Ascending aorta (tissue), 2 donors: ENCODE measurements around the gene GABBR1. TPM values are rescaled to one million over a fixed set of nuclear protein-coding genes. Genes with fewer than 3 reads are reported as not detected.

Experiments used
- DNase-seq, 2 donors: peaks; one replicate each; pipeline ENCODE4 v3.0.0-alpha.2; 2019; ENCODE audit warnings: low spot score in 2 of 2
- H3K27ac ChIP-seq, 2 donors: fragments of 200-600 bp; sonication (generic); one replicate each; pipeline ENCODE4 v1.5.1; 2016 to 2017; ENCODE audit warnings: mild to moderate bottlenecking in 1 of 2
- H3K27me3 ChIP-seq: fragments of 200-600 bp; sonication (generic); one replicate; pipeline ENCODE4 v1.5.1; 2017
- H3K36me3 ChIP-seq, 2 donors: fragments of 200-600 bp; sonication (generic); one replicate each; pipeline ENCODE4 v1.5.1; 2016
- H3K4me1 ChIP-seq, 2 donors: fragments of 200-600 bp; sonication (generic); one replicate each; pipeline ENCODE4 v1.5.1; 2016 to 2017; ENCODE audit warnings: mild to moderate bottlenecking in 1 of 2
- H3K4me3 ChIP-seq, 2 donors: fragments of 200-600 bp; sonication (generic); one replicate each; pipeline ENCODE4 v1.5.1; 2016 to 2017; ENCODE audit warnings: mild to moderate bottlenecking in 1 of 2
- H3K9me3 ChIP-seq, 2 donors: fragments of 200-600 bp; sonication (generic); one replicate each; pipeline ENCODE4 v1.5.1; 2016
- CTCF ChIP-seq, 3 experiments: fragments of 200-600 bp in 2 of 3; fragments of 450-650 bp in 1 of 3; sonication (generic) in 2 of 3; IDR thresholded peaks; one replicate each; pipeline ENCODE4 v1.5.1; 2016 to 2019; ENCODE audit warnings: antibody characterized with exemption in 3 of 3, mild to moderate bottlenecking in 1 of 3, moderate library complexity in 1 of 3
- intact Hi-C: fragments of 100-400 bp; cut with DNase I; formaldehyde crosslinking; loops from one replicate; pipeline ENCODE4 v1.15.1; 2023
- total RNA-seq: library from RNA; depleted of rRNA; stranded (reverse); fragments of >200 nt; gene quantifications from one replicate; pipeline ENCODE4 v1.1.0, GENCODE V29; 2016

GABBR1 gene
- total RNA-seq, 1 donor from 2014 or later, result 166 TPM

DNA sequence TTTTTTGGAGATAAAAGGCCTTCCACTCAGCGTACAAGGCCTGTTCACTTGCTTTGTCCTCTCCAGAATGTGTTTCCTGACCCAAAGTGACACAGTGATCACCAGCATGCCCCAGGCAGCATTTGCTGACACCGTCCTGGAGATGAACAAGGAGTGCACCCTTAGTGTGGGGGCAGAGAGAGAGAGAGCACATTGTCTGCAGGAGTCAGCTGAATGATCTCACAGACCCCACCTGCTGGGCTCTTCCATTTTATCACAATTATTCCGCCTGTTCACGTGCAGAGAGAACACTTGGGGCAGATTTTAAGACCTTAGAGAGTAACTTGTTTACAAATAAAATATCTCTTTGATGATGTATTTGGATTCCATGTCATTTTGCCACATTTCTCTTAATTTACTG, 122.8 kb downstream of the GABBR1 start:
- intact Hi-C loops, result no loop called here
- Histone ChIP-seq H3K27ac (no peak overlapping the region), H3K9me3 (no peaks in the 10 kb centered on the region), H3K4me3 (no peak overlapping the region), H3K27me3 (no peaks in the 10 kb centered on the region), H3K4me1 (no peaks in the 10 kb centered on the region), H3K36me3 (no peaks in the 10 kb centered on the region)
- no peak for TF ChIP-seq CTCF (IDR thresholded peaks at IDR 0.05)
- DNase-seq, result no peak

Other genes starting within 250 kb of the GABBR1 start
- gene OR12D2, start 237.6 kb downstream of the GABBR1 start, total RNA-seq, result not detected
- not detected for gene OR12D1, start 218.3 kb downstream of the GABBR1 start, total RNA-seq
- not detected for gene OR10C1, start 193.9 kb downstream of the GABBR1 start, total RNA-seq
- not detected for gene OR11A1, start 176.1 kb downstream of the GABBR1 start, total RNA-seq
- not detected for gene OR2H1, start 176.0 kb downstream of the GABBR1 start, total RNA-seq
- gene MAS1L, start 145.2 kb downstream of the GABBR1 start, total RNA-seq, result not detected
- gene UBD, start 73.5 kb downstream of the GABBR1 start, total RNA-seq, result not detected
- not detected for gene OR2H2, start 48.1 kb downstream of the GABBR1 start, total RNA-seq
- not detected for gene MOG, start 23.9 kb upstream of the GABBR1 start, total RNA-seq
- not detected for gene ZFP57, start 48.0 kb upstream of the GABBR1 start, total RNA-seq
- gene HLA-F, start 90.3 kb upstream of the GABBR1 start, total RNA-seq, result 75.0 TPM
- gene HLA-G, start 194.6 kb upstream of the GABBR1 start, total RNA-seq, result not detected